DND-41 (cell line): Measurements from ENCODE around the gene USH1C.

Experiments
- CTCF ChIP-seq: IDR thresholded peaks from 2 replicates; pipeline ENCODE4 v1.5.1; 2012; ENCODE audit warnings: borderline replicate concordance, low read length, moderate library complexity, mild to moderate bottlenecking; ENCODE audit not compliant: poor library complexity, severe bottlenecking; ENCODE audit errors: extremely low read depth
- EZH2 ChIP-seq: IDR thresholded peaks from 3 replicates; pipeline ENCODE4 v1.6.1; 2012; ENCODE audit warnings: borderline replicate concordance, low read depth, mild to moderate bottlenecking, moderate library complexity, low read length, inconsistent platforms; ENCODE audit not compliant: severe bottlenecking

- no peak for TF ChIP-seq CTCF
- no peak for TF ChIP-seq EZH2
Observed at GRCh38 chr11:17551347-17552040, 7.3 kb upstream of the USH1C start.
